ENCODE data around the gene FBXW8. TPM values are rescaled to one million over a fixed set of nuclear protein-coding genes. Genes with fewer than 3 reads are reported as not detected.

The FBXW8 gene
- total RNA-seq, 2 experiments from 2014 or later = 6.6 to 7.3 TPM

DNA sequence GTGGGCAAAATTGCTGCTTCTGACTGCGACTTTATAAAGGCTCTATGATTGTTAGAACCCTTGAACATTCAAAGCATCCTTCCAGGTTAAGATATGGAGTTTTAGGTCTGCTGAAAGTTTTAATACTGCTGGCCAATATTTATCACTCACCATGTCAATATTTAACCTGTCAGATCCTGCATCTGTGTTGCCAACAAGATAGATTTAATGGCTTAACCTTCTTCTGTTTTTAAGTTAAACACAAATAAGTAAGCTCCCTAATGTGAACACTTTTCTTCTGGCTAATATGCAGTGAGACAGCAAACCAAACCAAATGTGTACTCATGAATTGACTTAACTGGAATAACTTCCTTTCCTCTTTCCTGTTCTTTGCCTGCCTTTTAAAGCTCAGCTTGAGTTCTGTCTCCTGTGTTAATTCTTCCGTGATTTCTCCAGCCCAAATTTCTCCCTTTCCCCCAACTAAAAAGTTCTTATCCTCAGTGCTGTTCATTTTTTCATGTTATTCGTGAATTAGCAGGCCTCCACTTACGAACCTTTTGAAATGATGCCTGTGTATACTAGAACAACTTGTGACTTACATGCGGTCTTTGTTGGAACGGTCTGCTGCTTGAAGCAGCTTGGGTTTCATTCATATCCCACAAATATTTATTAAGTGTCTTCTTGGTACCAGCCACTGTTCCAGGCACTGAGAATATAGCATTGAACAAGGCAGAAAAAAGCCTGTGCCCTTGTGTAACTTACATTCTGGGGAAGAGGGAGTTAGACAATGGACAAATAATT, 9.1 kb downstream of the FBXW8 start:
- H3K4me1 Mint-ChIP-seq (ENCODE audit: low read depth) = peaks cover 88% of the 10 kb centered on the region
- H3K27me3 Mint-ChIP-seq = no peaks in the 10 kb centered on the region
- H3K9me3 Mint-ChIP-seq = no peaks in the 10 kb centered on the region
- no peaks in the 10 kb centered on the region for H3K9me3 ChIP-seq (ENCODE audit: control insufficient read depth in 1 of 2, insufficient read depth in 1 of 2, low read length in 2 of 2)
- H3K36me3 Mint-ChIP-seq (ENCODE audit: low read depth) = peaks cover 14% of the 10 kb centered on the region
- intact Hi-C loops (cut with DNase I, micrococcal nuclease) = loop anchor here (5.0 kb wide), 1 partner anchor 183 kb away; the partner anchor contains the start of genes RNFT2 (in 2 of the 2) and SPRING1 (in 2 of the 2)
- TF ChIP-seq, protein P1, sequence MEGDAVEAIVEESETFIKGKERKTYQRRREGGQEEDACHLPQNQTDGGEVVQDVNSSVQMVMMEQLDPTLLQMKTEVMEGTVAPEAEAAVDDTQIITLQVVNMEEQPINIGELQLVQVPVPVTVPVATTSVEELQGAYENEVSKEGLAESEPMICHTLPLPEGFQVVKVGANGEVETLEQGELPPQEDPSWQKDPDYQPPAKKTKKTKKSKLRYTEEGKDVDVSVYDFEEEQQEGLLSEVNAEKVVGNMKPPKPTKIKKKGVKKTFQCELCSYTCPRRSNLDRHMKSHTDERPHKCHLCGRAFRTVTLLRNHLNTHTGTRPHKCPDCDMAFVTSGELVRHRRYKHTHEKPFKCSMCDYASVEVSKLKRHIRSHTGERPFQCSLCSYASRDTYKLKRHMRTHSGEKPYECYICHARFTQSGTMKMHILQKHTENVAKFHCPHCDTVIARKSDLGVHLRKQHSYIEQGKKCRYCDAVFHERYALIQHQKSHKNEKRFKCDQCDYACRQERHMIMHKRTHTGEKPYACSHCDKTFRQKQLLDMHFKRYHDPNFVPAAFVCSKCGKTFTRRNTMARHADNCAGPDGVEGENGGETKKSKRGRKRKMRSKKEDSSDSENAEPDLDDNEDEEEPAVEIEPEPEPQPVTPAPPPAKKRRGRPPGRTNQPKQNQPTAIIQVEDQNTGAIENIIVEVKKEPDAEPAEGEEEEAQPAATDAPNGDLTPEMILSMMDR (IDR thresholded peaks at IDR 0.05) = no peak
- ATAC-seq (ENCODE audit: poor library complexity) (no peak), DNase-seq (no peak)
- H3K36me3 ChIP-seq (ENCODE audit: insufficient read depth, low read length) = no peaks in the 10 kb centered on the region
- peaks cover 38% of the 10 kb centered on the region for H3K4me1 ChIP-seq (ENCODE audit: insufficient read depth, low read length)
- H3K27ac Mint-ChIP-seq = peak overlapping the region; percentile 60
- H3K4me3 ChIP-seq (ENCODE audit: low read length) = no peak overlapping the region
- ChIA-PET POLR2A (no interaction called here), CTCF (no interaction called here)
- no peak overlapping the region for H3K4me3 Mint-ChIP-seq
- H3K27me3 ChIP-seq (ENCODE audit: control insufficient read depth in 1 of 2, insufficient read depth in 2 of 2, low read length in 2 of 2) = no peaks in the 10 kb centered on the region
- H3K27ac ChIP-seq (ENCODE audit: low read depth in 1 of 2, low read length in 2 of 2) = no peak overlapping the region

DNA sequence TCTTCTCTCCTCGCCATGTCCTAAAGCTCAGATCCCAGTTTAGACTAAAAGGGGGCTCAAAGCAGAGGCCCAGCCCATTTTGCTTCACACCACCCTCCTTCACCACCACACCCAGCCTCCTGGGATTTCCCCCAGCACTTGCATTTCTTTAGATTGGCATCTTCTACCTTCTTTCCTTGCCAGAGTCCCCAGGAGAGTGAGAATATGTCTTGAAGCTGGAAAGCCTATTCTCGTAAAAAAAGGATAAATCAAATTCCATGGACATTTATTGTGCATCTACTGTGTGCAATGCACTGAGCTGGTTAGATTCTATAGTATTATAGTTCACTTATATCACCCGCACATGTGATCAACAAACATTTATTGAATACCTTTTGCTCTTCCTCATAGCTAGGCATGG, 10.2 kb downstream of the FBXW8 start:
- ATAC-seq (ENCODE audit: poor library complexity) (no peak), DNase-seq (no peak)
- ChIA-PET CTCF (no interaction called here), POLR2A (interaction anchor here (1.1 kb wide), 1 partner anchor 10 kb away, joined by 5 read pairs; no protein-coding TSS in a partner anchor)
- H3K9me3 ChIP-seq (ENCODE audit: control insufficient read depth in 1 of 2, insufficient read depth in 1 of 2, low read length in 2 of 2) = no peaks in the 10 kb centered on the region
- Mint-ChIP-seq H3K4me1 (ENCODE audit: low read depth) (peaks cover 92% of the 10 kb centered on the region), H3K27me3 (no peaks in the 10 kb centered on the region), H3K36me3 (ENCODE audit: low read depth) (peaks cover 6% of the 10 kb centered on the region), H3K4me3 (peak overlapping the region; percentile 12), H3K27ac (peak overlapping the region; percentile 60), H3K9me3 (no peaks in the 10 kb centered on the region)
- H3K4me1 ChIP-seq (ENCODE audit: insufficient read depth, low read length) = peaks cover 47% of the 10 kb centered on the region
- no peak overlapping the region for H3K4me3 ChIP-seq (ENCODE audit: low read length)
- intact Hi-C loops (cut with DNase I, micrococcal nuclease) = loop anchor here (5.0 kb wide), 1 partner anchor 184 kb away; the partner anchor contains the start of genes RNFT2 (in 2 of the 2) and SPRING1 (in 2 of the 2)
- no peaks in the 10 kb centered on the region for H3K27me3 ChIP-seq (ENCODE audit: control insufficient read depth in 1 of 2, insufficient read depth in 2 of 2, low read length in 2 of 2)
- H3K36me3 ChIP-seq (ENCODE audit: insufficient read depth, low read length) = no peaks in the 10 kb centered on the region
- no peak overlapping the region for H3K27ac ChIP-seq (ENCODE audit: low read depth in 1 of 2, low read length in 2 of 2)
- TF ChIP-seq, protein P1 (IDR thresholded peaks at IDR 0.05) = no peak

- Histone ChIP-seq H3K9me3 (ENCODE audit: control insufficient read depth in 1 of 2, insufficient read depth in 1 of 2, low read length in 2 of 2) (no peaks in the 10 kb centered on the region), H3K36me3 (ENCODE audit: insufficient read depth, low read length) (no peaks in the 10 kb centered on the region), H3K27ac (ENCODE audit: low read depth in 1 of 2, low read length in 2 of 2) (no peak overlapping the region), H3K4me1 (ENCODE audit: insufficient read depth, low read length) (peaks cover 43% of the 10 kb centered on the region), H3K4me3 (ENCODE audit: low read length) (no peak overlapping the region), H3K27me3 (ENCODE audit: control insufficient read depth in 1 of 2, insufficient read depth in 2 of 2, low read length in 2 of 2) (no peaks in the 10 kb centered on the region)
- ATAC-seq (ENCODE audit: poor library complexity) = no peak
- no peaks in the 10 kb centered on the region for H3K36me3 Mint-ChIP-seq (ENCODE audit: low read depth)
- TF ChIP-seq, protein P1 (IDR thresholded peaks at IDR 0.05) = no peak
- peak in 2 of 14 experiments; percentile 10 to 27 for DNase-seq
- peak overlapping the region; percentile 60 for H3K4me3 Mint-ChIP-seq
- peaks cover 89% of the 10 kb centered on the region for H3K4me1 Mint-ChIP-seq (ENCODE audit: low read depth)
- POLR2A ChIA-PET = interaction anchor here (0.7 kb wide), 1 partner anchor 13 kb away, joined by 6 read pairs; no protein-coding TSS in a partner anchor
- no peaks in the 10 kb centered on the region for H3K27me3 Mint-ChIP-seq
- intact Hi-C loops (cut with DNase I, micrococcal nuclease) = loop anchor here (5.0 kb wide), 1 partner anchor 185 kb away; the partner anchor contains the start of genes RNFT2 (in 2 of the 2) and SPRING1 (in 2 of the 2)
- H3K9me3 Mint-ChIP-seq = no peaks in the 10 kb centered on the region
- CTCF ChIA-PET = no interaction called here
- peak overlapping the region; percentile 60 for H3K27ac Mint-ChIP-seq
Observed at GRCh38 chr12:116922194-116922897, 11.6 kb downstream of the FBXW8 start.

Measured in CD4-positive, alpha-beta T cell (primary cell).